ENCODE data around the gene ILF3. TPM values are rescaled to one million over a fixed set of nuclear protein-coding genes. Genes with fewer than 3 reads are reported as not detected.

ILF3 gene
- total and polyA plus RNA-seq, 2 of the 13 experiments (the other 11 are each of a cell fraction or from before 2014, with no cell fraction given), result 120 to 173 TPM

GRCh38 chr19:10695401-10696398 is 41.6 kb downstream of the ILF3 start (continued):
- no peak; the same call in 1 of the 2 replicates for TF ChIP-seq PHF21A (CRISPR knock-in tag; IDR thresholded peaks at IDR 0.05)
- TF ChIP-seq HES4 (CRISPR knock-in tag; IDR thresholded peaks at IDR 0.05; ENCODE audit: borderline replicate concordance), result peak; percentile 98
- TF ChIP-seq ZNF75D (CRISPR knock-in tag; IDR thresholded peaks at IDR 0.05; ENCODE audit: borderline replicate concordance), result 0 out of 2 replicates have a peak, but pooled peaks have one; percentile 41
- no peak for TF ChIP-seq RNF219 (CRISPR knock-in tag; IDR thresholded peaks at IDR 0.05)
- TF ChIP-seq MAZ (IDR thresholded peaks at IDR 0.05; ENCODE audit: borderline replicate concordance, low read depth, low read length), result no peak
- 0 out of 2 replicates have a peak, but pooled peaks have one; percentile 47 for TF ChIP-seq MAZ (CRISPR knock-in tag; IDR thresholded peaks at IDR 0.05; ENCODE audit: low read depth)
- TF ChIP-seq ZNF772 (CRISPR knock-in tag; IDR thresholded peaks at IDR 0.05), result peak; percentile 86; the same call in 1 of the 2 replicates
- TF ChIP-seq ZNF180 (CRISPR knock-in tag; IDR thresholded peaks at IDR 0.05; ENCODE audit: borderline replicate concordance, low read depth), result no peak
- TF ChIP-seq MLLT10 (CRISPR knock-in tag; IDR thresholded peaks at IDR 0.05), result no peak
- peak; percentile 83; the same call in 1 of the 2 replicates for TF ChIP-seq ZNF230 (CRISPR knock-in tag; IDR thresholded peaks at IDR 0.05)
- TF ChIP-seq RBFOX2 (IDR thresholded peaks at IDR 0.05; ENCODE audit: low read depth, low read length), result no peak
- TF ChIP-seq SMARCC2 (IDR thresholded peaks at IDR 0.05), result no peak
- no peak for TF ChIP-seq ZSCAN29 (CRISPR knock-in tag; conservative IDR thresholded peaks at IDR 0.05)
- TF ChIP-seq HINFP (CRISPR knock-in tag; IDR thresholded peaks at IDR 0.05; ENCODE audit: low read depth), result peak; percentile 69; the same call in 1 of the 2 replicates
- peak; percentile 99 for TF ChIP-seq MTERF4 (CRISPR knock-in tag; IDR thresholded peaks at IDR 0.05)
- TF ChIP-seq HNRNPK (IDR thresholded peaks at IDR 0.05; ENCODE audit: low read depth, low read length, poor library complexity, severe bottlenecking), result no peak

Measured in HepG2 (cell line).